ENCODE data around the gene SEMA5A.

SEMA5A gene

GRCh38 chr5:9507974-9508373, 37.9 kb downstream of the SEMA5A start:
- no peak for DNase-seq

- DNase-seq = no peak
Measured at GRCh38 chr5:9505225-9505624, 40.6 kb downstream of the SEMA5A start.

GRCh38 chr5:9502864-9503263, 43.0 kb downstream of the SEMA5A start:
- DNase-seq = no peak

- no peak for DNase-seq
Measured at GRCh38 chr5:9502050-9502834, 43.6 kb downstream of the SEMA5A start.

GRCh38 chr5:9500625-9501024, 45.2 kb downstream of the SEMA5A start:
- DNase-seq = no peak

- DNase-seq = no peak
Measured at GRCh38 chr5:9500193-9500592, 45.7 kb downstream of the SEMA5A start.

- DNase-seq = no peak
Measured at GRCh38 chr5:9499498-9499876, 46.4 kb downstream of the SEMA5A start.

GRCh38 chr5:9498541-9499497, 47.1 kb downstream of the SEMA5A start:
- DNase-seq = peak; percentile 32

GRCh38 chr5:9497347-9497746, 48.5 kb downstream of the SEMA5A start:
- DNase-seq = no peak

- DNase-seq = no peak
Measured at GRCh38 chr5:9496801-9497200, 49.1 kb downstream of the SEMA5A start.

- no peak for DNase-seq
Measured at GRCh38 chr5:9495121-9495520, 50.8 kb downstream of the SEMA5A start.

GRCh38 chr5:9494301-9494700, 51.6 kb downstream of the SEMA5A start:
- DNase-seq = no peak

- DNase-seq = no peak
Measured at GRCh38 chr5:9490494-9491097, 55.3 kb downstream of the SEMA5A start.

- no peak for DNase-seq
Measured at GRCh38 chr5:9483779-9484178, 62.1 kb downstream of the SEMA5A start.

- no peak for DNase-seq
Measured at GRCh38 chr5:9483243-9483642, 62.6 kb downstream of the SEMA5A start.

- DNase-seq = no peak
Measured at GRCh38 chr5:9482381-9482780, 63.5 kb downstream of the SEMA5A start.

- no peak for DNase-seq
Measured at GRCh38 chr5:9480499-9480898, 65.4 kb downstream of the SEMA5A start.

- no peak for DNase-seq
Measured at GRCh38 chr5:9479990-9480389, 65.9 kb downstream of the SEMA5A start.

GRCh38 chr5:9479361-9479760, 66.5 kb downstream of the SEMA5A start:
- no peak for DNase-seq

- DNase-seq = no peak
Measured at GRCh38 chr5:9477537-9477936, 68.3 kb downstream of the SEMA5A start.

GRCh38 chr5:9474219-9475002, 71.5 kb downstream of the SEMA5A start:
- DNase-seq = no peak

GRCh38 chr5:9473624-9474023, 72.3 kb downstream of the SEMA5A start:
- no peak for DNase-seq

- no peak for DNase-seq
Measured at GRCh38 chr5:9470410-9470809, 75.5 kb downstream of the SEMA5A start.
